RWPE2 (cell line): ENCODE data around the gene MIF4GD.

Experiments
- ATAC-seq: fragments of 200-7000 bp; cut with Tn5 transposase; 3 replicates; pipeline ENCODE4 v1.9.1; 2021; ENCODE audit warnings: low read depth
- DNase-seq: peaks from one replicate; pipeline ENCODE4 v3.0.0-alpha.2; 2020; ENCODE audit warnings: low spot score
- H3K27ac ChIP-seq: fragments of 450-650 bp; 2 replicates; pipeline ENCODE4 v1.5.1; 2017; ENCODE audit warnings: mild to moderate bottlenecking; ENCODE audit not compliant: poor library complexity, severe bottlenecking
- H3K27me3 ChIP-seq: fragments of 250-450 bp; sonication (Bioruptor Pico); 2 replicates; pipeline ENCODE4 v1.5.1; 2021; ENCODE audit warnings: mild to moderate bottlenecking, moderate library complexity; ENCODE audit not compliant: insufficient read depth, poor library complexity, severe bottlenecking
- H3K36me3 ChIP-seq: fragments of 250-450 bp; sonication (Bioruptor Pico); 2 replicates; pipeline ENCODE4 v1.5.1; 2020; ENCODE audit warnings: low read depth, mild to moderate bottlenecking, moderate library complexity
- H3K4me1 ChIP-seq: fragments of 250-450 bp; sonication (Bioruptor Pico); 2 replicates; pipeline ENCODE4 v1.5.1; 2021; ENCODE audit warnings: mild to moderate bottlenecking, moderate library complexity; ENCODE audit not compliant: insufficient read depth, poor library complexity, severe bottlenecking
- H3K4me3 ChIP-seq: fragments of 250-450 bp; sonication (Bioruptor Pico); 2 replicates; pipeline ENCODE4 v1.5.1; 2021; ENCODE audit warnings: mild to moderate bottlenecking, moderate library complexity; ENCODE audit not compliant: severe bottlenecking
- H3K9me3 ChIP-seq: fragments of 250-450 bp; sonication (Bioruptor Pico); 2 replicates; pipeline ENCODE4 v1.5.1; 2021; ENCODE audit warnings: mild to moderate bottlenecking, moderate library complexity; ENCODE audit not compliant: severe bottlenecking
- CTCF ChIP-seq: fragments of 450-650 bp; IDR thresholded peaks from one replicate; pipeline ENCODE4 v1.5.1; 2017; ENCODE audit warnings: mild to moderate bottlenecking, moderate library complexity; ENCODE audit not compliant: poor library complexity, severe bottlenecking

Gene MIF4GD

GRCh38 chr17:75266316-75267152 is 4.5 kb downstream of the MIF4GD start:
- Histone ChIP-seq H3K4me3 (no peak overlapping the region), H3K4me1 (peaks cover 3% of the 10 kb centered on the region), H3K27me3 (no peaks in the 10 kb centered on the region), H3K9me3 (no peaks in the 10 kb centered on the region), H3K36me3 (peaks cover 36% of the 10 kb centered on the region), H3K27ac (no peak overlapping the region)
- TF ChIP-seq CTCF, result no peak
- ATAC-seq (no peak), DNase-seq (no peak)

DNA sequence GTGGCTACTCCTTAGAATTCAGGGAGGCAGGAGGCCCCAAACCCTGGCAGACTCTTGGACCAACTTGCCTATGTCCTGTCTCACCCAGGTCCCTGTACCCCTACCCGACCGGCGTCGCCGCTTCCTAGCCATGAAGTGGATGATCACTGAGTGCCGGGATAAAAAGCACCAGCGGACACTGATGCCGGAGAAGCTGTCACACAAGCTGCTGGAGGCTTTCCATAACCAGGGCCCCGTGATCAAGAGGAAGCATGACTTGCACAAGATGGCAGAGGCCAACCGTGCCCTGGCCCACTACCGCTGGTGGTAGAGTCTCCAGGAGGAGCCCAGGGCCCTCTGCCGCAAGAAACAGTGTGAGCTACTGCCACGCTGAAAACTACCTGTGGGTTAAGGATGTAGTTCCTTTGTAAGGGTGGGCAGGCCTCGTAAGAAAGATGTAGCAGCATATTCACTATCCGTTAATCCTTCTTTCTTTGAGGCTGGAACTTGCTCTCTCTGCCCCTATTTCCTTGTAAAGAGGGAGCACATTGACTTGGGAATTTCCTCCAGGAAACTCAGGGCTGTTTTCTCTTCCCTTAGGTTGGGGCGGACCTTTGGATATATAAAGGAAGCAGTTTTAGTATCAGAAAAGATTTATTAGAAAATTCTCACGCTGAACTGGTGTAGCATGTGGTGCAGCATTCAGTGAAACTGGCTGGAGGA is 5.3 kb downstream of the MIF4GD start:
- peaks cover 3% of the 10 kb centered on the region for H3K4me1 ChIP-seq
- TF ChIP-seq CTCF, result no peak
- H3K27me3 ChIP-seq, result no peaks in the 10 kb centered on the region
- no peak overlapping the region for H3K27ac ChIP-seq
- H3K36me3 ChIP-seq, result peaks cover 36% of the 10 kb centered on the region
- DNase-seq, result no peak
- no peak for ATAC-seq
- H3K4me3 ChIP-seq, result no peak overlapping the region
- no peaks in the 10 kb centered on the region for H3K9me3 ChIP-seq

DNA sequence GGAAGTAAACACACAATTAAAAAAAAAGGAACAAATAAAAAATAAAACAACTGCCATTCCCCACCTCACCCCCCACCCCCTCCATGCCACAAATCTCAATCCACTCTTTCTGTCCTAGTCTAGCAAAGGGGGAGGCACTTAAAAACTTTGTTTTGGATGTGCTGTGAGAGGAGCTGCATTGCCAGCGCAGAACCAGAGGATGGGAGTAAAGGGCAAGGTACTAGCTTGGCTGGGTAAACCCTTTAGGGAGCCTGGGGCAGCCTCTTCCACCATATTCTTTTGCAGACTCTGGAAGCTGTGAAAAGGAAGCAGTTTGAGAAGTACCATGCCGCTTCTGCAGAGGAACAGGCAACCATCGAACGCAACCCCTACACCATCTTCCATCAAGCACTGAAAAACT is 8.0 kb downstream of the MIF4GD start:
- H3K27me3 ChIP-seq, result no peaks in the 10 kb centered on the region
- no peaks in the 10 kb centered on the region for H3K9me3 ChIP-seq
- H3K4me1 ChIP-seq, result peaks cover 6% of the 10 kb centered on the region
- TF ChIP-seq CTCF, result no peak
- H3K36me3 ChIP-seq, result peaks cover 45% of the 10 kb centered on the region
- DNase-seq, result no peak
- no peak overlapping the region for H3K27ac ChIP-seq
- no peak for ATAC-seq
- H3K4me3 ChIP-seq, result no peak overlapping the region

DNA sequence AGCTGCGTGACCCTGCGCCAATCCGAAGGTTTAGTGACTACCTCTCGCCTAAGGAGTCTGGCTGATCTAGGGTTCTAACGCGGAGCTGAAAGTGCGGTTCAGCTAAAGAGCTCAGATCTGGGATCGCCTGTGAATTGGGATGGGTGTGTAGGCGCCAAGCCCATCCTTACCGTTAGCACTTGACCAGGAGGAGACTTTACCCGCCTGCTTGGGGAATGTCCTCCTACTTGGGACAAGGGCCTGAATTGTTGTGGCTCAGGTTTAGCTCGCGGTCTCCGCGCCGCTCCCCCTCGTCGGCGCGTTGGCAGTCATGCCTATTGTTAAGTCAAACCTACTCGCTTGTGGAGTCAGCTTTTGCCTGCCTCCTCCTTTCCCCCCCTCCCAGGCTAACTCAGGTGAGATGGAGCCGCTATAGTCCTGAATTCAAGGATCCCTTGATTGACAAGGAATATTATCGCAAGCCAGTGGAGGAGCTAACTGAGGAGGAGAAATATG is 8.9 kb downstream of the MIF4GD start:
- DNase-seq (no peak), ATAC-seq (peak; percentile 28)
- Histone ChIP-seq H3K36me3 (peaks cover 45% of the 10 kb centered on the region), H3K27me3 (no peaks in the 10 kb centered on the region), H3K9me3 (no peaks in the 10 kb centered on the region), H3K4me1 (peaks cover 6% of the 10 kb centered on the region), H3K27ac (peak overlapping the region; percentile 74), H3K4me3 (peak overlapping the region; percentile 71)
- TF ChIP-seq CTCF, result no peak
